Measurements from ENCODE around the gene DOCK11.

DNA sequence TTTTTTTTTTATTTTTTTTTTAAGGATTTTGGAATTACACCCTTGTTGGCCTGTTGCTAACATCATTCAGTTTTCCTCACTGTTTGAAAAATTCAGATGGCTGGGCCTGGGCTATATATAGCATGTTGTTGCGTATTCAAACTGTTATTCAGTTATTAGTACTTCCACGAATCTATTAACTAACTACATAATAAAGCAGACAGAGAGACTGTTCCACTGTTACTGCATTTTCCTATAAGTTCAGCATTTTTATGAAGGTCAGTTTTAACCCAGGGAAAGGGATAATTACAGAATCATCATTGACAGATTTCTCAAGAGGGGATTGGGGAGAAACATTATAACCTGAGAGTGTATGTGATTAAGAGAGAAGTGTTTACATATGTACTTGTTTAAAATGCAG lies 3.1 kb downstream of the DOCK11 start:
- TF ChIP-seq, protein P1, sequence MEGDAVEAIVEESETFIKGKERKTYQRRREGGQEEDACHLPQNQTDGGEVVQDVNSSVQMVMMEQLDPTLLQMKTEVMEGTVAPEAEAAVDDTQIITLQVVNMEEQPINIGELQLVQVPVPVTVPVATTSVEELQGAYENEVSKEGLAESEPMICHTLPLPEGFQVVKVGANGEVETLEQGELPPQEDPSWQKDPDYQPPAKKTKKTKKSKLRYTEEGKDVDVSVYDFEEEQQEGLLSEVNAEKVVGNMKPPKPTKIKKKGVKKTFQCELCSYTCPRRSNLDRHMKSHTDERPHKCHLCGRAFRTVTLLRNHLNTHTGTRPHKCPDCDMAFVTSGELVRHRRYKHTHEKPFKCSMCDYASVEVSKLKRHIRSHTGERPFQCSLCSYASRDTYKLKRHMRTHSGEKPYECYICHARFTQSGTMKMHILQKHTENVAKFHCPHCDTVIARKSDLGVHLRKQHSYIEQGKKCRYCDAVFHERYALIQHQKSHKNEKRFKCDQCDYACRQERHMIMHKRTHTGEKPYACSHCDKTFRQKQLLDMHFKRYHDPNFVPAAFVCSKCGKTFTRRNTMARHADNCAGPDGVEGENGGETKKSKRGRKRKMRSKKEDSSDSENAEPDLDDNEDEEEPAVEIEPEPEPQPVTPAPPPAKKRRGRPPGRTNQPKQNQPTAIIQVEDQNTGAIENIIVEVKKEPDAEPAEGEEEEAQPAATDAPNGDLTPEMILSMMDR (conservative IDR thresholded peaks at IDR 0.05; ENCODE audit: low read depth, low read length): no peak
- TF ChIP-seq EZH2 (IDR thresholded peaks at IDR 0.05; ENCODE audit: low read length, unreplicated experiment): no peak
- TF ChIP-seq EZH2phosphoT487 (IDR thresholded peaks at IDR 0.05; ENCODE audit: borderline replicate concordance, low read length): no peak
